Esophagus muscularis mucosa (tissue), 3 donors: Measurements from ENCODE around the gene RIC3.

ENCODE experiments used
- POLR2A ChIP-seq: fragments of 450-650 bp; IDR thresholded peaks from one replicate; pipeline ENCODE4 v1.6.1; 2017; ENCODE audit warnings: antibody characterized with exemption, moderate library complexity, mild to moderate bottlenecking, low read depth
- TF ChIP-seq, protein P1 (sequence below), 3 experiments: fragments of 200-600 bp in 2 of 3; fragments of 450-650 bp in 1 of 3; sonication (generic) in 2 of 3; IDR thresholded peaks; one replicate each; pipeline ENCODE4 v1.5.1; 2017 to 2019; ENCODE audit warnings: antibody characterized with exemption in 3 of 3, mild to moderate bottlenecking in 2 of 3, moderate library complexity in 1 of 3

DNA sequence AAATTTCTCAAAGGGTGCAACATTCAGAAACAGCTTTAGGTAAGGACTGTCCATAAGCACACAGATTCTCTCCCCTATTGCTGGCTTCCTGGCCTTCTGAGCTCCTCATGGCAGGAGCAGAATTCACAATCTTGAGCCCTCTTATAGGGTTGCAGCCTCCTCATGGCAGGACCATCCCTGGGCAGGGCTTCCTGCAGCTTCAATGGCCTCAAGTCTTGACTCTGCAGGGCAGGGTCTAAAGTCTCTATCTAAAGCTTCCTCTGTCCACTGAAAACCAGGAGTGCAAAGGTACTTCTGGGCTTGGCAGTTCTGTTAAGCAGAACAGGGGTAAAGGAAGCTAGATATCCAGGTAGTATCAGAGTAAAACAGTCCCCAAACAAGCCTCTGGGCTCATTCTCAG lies 59.1 kb downstream of the RIC3 start:
- no peak for TF ChIP-seq POLR2A
- TF ChIP-seq, protein P1, sequence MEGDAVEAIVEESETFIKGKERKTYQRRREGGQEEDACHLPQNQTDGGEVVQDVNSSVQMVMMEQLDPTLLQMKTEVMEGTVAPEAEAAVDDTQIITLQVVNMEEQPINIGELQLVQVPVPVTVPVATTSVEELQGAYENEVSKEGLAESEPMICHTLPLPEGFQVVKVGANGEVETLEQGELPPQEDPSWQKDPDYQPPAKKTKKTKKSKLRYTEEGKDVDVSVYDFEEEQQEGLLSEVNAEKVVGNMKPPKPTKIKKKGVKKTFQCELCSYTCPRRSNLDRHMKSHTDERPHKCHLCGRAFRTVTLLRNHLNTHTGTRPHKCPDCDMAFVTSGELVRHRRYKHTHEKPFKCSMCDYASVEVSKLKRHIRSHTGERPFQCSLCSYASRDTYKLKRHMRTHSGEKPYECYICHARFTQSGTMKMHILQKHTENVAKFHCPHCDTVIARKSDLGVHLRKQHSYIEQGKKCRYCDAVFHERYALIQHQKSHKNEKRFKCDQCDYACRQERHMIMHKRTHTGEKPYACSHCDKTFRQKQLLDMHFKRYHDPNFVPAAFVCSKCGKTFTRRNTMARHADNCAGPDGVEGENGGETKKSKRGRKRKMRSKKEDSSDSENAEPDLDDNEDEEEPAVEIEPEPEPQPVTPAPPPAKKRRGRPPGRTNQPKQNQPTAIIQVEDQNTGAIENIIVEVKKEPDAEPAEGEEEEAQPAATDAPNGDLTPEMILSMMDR (IDR thresholded peaks at IDR 0.05), result no peak
